Measurements from ENCODE around the gene NR2E1.

The NR2E1 gene

DNA sequence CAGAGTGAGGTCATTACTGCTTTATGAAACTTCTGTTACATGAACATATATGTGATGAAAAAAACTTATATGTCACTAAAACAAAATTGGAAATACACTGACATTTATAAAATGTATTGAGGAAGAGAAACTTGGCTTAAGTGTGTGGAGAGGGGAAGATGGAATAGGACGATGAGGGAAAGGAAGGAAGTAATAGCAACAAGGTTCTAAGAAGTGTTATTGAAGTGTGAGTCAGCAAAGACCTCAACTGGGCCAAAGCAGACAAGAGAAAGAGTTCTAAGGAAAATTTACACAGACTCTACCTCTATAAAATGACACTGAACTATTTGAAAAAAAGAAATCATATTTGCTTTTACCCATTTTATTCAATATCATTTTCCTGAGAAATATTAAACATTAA is 56.7 kb downstream of the NR2E1 start:
- DNase-seq, result no peak

DNA sequence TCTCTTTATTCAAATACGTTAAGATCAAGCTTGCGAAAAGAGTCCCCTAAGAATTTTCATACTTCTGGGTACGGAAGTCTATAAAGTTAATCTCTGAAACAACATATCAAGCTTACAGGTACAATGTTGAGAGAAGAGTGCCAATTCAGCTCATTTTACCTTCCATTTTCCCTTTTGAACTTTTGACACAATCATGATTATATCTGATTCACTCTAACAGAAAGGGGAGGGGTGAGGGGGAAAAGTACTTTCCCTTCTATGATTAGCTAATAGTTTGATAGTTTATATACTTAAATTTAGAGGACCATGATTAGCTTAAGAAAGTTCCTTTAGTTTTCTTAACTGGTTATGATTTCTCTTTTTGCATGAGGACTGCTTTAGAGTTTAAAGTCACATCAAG is 61.5 kb downstream of the NR2E1 start:
- DNase-seq, result no peak

DNA sequence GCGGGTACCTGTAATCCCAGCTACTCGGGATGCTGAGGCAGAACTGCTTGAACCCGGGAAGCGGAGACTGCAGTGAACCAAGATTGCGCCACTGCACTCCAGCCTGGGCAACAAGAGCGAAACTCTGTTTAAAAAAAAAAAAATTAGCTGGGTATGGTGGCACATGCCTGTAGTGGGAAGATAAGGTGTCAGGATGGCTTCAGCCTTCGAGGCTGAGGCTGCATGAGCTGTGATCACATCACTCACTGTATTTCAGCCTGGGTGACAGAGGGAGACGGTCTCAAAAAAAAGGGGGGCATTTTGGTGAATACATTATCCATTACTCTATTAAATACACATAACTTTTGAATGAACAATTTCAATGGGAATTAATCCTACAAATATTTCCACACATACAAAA is 62.6 kb downstream of the NR2E1 start:
- no peak for DNase-seq

DNA sequence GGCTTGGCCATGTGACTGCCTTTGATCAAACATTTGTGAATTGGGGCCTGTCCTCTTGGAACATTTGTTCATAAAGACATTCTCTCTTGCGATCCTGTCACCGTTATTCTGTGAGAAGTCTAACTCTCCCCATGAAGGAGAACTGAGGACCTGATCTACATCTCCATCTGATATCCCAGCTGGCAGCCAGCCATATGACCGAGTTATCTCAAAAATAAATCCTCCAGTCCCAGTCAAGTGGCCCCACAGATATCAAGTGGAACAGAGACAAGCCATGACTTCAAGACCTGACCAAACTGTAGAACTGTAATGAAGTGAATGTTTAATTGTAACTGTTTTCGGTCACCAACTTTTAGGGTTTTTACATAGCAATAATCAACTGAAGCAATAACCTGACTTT is 69.3 kb downstream of the NR2E1 start:
- no peak for DNase-seq

DNA sequence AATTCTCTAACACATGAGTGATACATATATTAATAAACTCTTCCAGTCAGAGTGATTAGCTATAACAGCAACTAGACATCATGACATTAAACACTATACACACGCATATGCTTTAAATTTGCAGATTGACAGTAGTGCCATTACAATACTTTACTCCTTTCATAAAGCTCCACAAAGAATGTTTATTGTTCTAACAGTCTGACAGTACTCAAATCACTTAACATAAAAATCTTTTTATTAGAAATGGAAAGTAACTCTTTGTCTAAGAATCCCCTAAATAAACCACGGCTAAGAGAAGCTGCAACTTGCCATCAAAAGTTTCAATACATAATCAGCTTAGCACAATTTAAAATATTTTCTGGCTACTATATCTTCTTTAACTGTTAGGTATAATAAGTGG is 71.0 kb downstream of the NR2E1 start:
- DNase-seq, result no peak

DNA sequence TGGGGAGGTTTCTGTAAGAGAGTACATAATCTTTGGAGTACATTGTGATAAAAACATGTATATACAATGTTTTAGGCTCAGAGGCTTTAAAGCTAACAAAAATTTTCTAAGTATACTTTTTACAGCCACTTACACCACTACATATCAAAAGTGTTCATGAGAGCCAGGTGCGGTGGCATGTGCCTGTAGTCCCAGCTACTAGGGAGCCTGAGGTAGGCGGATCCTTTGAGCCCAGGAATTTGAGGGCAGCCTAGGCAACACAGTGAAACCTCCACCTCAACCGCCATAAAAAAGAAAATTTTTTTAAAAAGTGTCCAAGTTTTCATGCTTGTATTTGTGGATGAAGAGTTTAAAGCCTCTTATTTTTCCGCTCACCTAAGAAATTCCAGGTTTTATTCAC is 72.5 kb downstream of the NR2E1 start:
- no peak for DNase-seq

All from activated CD8-positive, alpha-beta memory T cell treated with anti-CD3 and anti-CD28 coated beads, Interleukin-2, amount 50 U/mL, for 48 hours (primary cell).